Neural cell (in vitro differentiated cells): ENCODE results near the gene GSK3A. TPM values are rescaled to one million over a fixed set of nuclear protein-coding genes. Genes with fewer than 3 reads are reported as not detected.

Experiments used
- H2AFZ ChIP-seq: fragments of 200-600, 300-800 bp; sonication (generic), shearing (Covaris generic); 2 replicates; pipeline ENCODE4 v1.6.0; 2014; ENCODE audit warnings: low read depth, mild to moderate bottlenecking, antibody characterized with exemption, low read length, moderate library complexity
- H3F3A ChIP-seq: fragments of 200-600 bp; shearing (Covaris generic); 2 replicates; pipeline ENCODE4 v1.6.1; 2016; ENCODE audit warnings: mild to moderate bottlenecking, moderate library complexity, mixed read lengths, antibody characterized with exemption, low read length; ENCODE audit not compliant: insufficient read depth, poor library complexity, severe bottlenecking
- H3K27ac ChIP-seq: fragments of 200-600, 300-800 bp; sonication (generic), shearing (Covaris generic); 2 replicates; pipeline ENCODE4 v1.5.1; 2014; ENCODE audit warnings: mild to moderate bottlenecking, low read length, moderate library complexity
- H3K27me3 ChIP-seq: fragments of 300-800, 200-600 bp; sonication (generic), shearing (Covaris generic); 2 replicates; pipeline ENCODE4 v1.6.0; 2014; ENCODE audit warnings: mild to moderate bottlenecking, low read depth, low read length, moderate library complexity; ENCODE audit not compliant: insufficient read depth
- H3K36me3 ChIP-seq: fragments of 300-800, 200-600 bp; sonication (generic), shearing (Covaris generic); 2 replicates; pipeline ENCODE4 v1.5.1; 2014; ENCODE audit warnings: mild to moderate bottlenecking, antibody characterized with exemption, low read length, moderate library complexity; ENCODE audit not compliant: insufficient read depth
- H3K4me2 ChIP-seq: fragments of 300-800, 200-600 bp; sonication (generic), shearing (Covaris generic); 2 replicates; pipeline ENCODE4 v1.6.0; 2014; ENCODE audit warnings: mild to moderate bottlenecking, low read length
- H3K4me3 ChIP-seq: fragments of 300-800, 200-600 bp; sonication (generic), shearing (Covaris generic); 2 replicates; pipeline ENCODE4 v1.5.1; 2014; ENCODE audit warnings: mild to moderate bottlenecking, low read length, moderate library complexity
- H3K79me2 ChIP-seq: fragments of 200-600 bp; shearing (Covaris generic); replicated peaks from 2 replicates; pipeline ENCODE4 v1.6.0; 2014; ENCODE audit warnings: mild to moderate bottlenecking, low read length, moderate library complexity; ENCODE audit not compliant: insufficient read depth
- H3K9ac ChIP-seq: fragments of 300-800, 200-600 bp; sonication (generic), shearing (Covaris generic); 2 replicates; pipeline ENCODE4 v1.6.1; 2016; ENCODE audit warnings: mild to moderate bottlenecking, low read length, mixed read lengths
- H3K9me2 ChIP-seq: fragments of 200-600 bp; shearing (Covaris generic); 2 replicates; pipeline ENCODE4 v1.6.1; 2016; ENCODE audit warnings: mild to moderate bottlenecking, low read length, mixed read lengths; ENCODE audit not compliant: insufficient read depth
- H3K9me3 ChIP-seq: fragments of 200-600, 300-800 bp; sonication (generic), shearing (Covaris generic); 2 replicates; pipeline ENCODE4 v1.6.1; 2016; ENCODE audit warnings: mild to moderate bottlenecking, mixed run types, low read length, moderate library complexity, mixed read lengths
- H4K20me1 ChIP-seq: fragments of 200-600 bp; shearing (Covaris generic); 2 replicates; pipeline ENCODE4 v1.6.1; 2016; ENCODE audit warnings: mild to moderate bottlenecking, mixed run types; ENCODE audit not compliant: insufficient read depth
- CTCF ChIP-seq: fragments of 450-650 bp; IDR thresholded peaks from 2 replicates; pipeline ENCODE4 v1.5.1; 2014; ENCODE audit warnings: antibody characterized with exemption, mild to moderate bottlenecking, moderate library complexity; ENCODE audit not compliant: poor library complexity, severe bottlenecking
- EP300 ChIP-seq: fragments of 450-650 bp; conservative IDR thresholded peaks from 2 replicates; pipeline ENCODE4 v1.6.1; 2014; ENCODE audit warnings: antibody characterized with exemption, mild to moderate bottlenecking, moderate library complexity; ENCODE audit not compliant: poor library complexity, severe bottlenecking
- EZH2 ChIP-seq: fragments of 200-600, 300-800 bp; shearing (Covaris generic), sonication (generic); IDR thresholded peaks from 2 replicates; pipeline ENCODE4 v1.6.1; 2014; ENCODE audit warnings: antibody characterized with exemption, low read length, borderline replicate concordance, mild to moderate bottlenecking; ENCODE audit not compliant: insufficient read depth, poor library complexity, severe bottlenecking
- MXI1 ChIP-seq: fragments of 450-650 bp; conservative IDR thresholded peaks from 2 replicates; pipeline ENCODE4 v1.6.1; 2014; ENCODE audit warnings: antibody characterized with exemption, mild to moderate bottlenecking; ENCODE audit not compliant: poor library complexity, severe bottlenecking
- POLR2AphosphoS5 ChIP-seq: IDR thresholded peaks from 2 replicates; pipeline ENCODE4 v1.6.1; 2012
- RAD21 ChIP-seq: fragments of 450-650 bp; conservative IDR thresholded peaks from 2 replicates; pipeline ENCODE4 v1.6.1; 2014; ENCODE audit warnings: antibody characterized with exemption, mild to moderate bottlenecking, moderate library complexity
- REST ChIP-seq: IDR thresholded peaks from 2 replicates; pipeline ENCODE4 v1.6.1; 2012; ENCODE audit warnings: borderline replicate concordance
- SMC3 ChIP-seq: fragments of 450-650 bp; conservative IDR thresholded peaks from 2 replicates; pipeline ENCODE4 v1.6.1; 2014; ENCODE audit warnings: antibody characterized with exemption, mild to moderate bottlenecking, moderate library complexity; ENCODE audit not compliant: poor library complexity
- TAF1 ChIP-seq: IDR thresholded peaks from 2 replicates; pipeline ENCODE4 v1.6.1; 2012; ENCODE audit warnings: low read depth
- polyA plus RNA-seq: library from polyadenylated mRNA; depleted of rRNA; stranded (reverse); fragments of >200 nt; gene quantifications from 2 replicates; pipeline ENCODE4 v1.2.3, GENCODE V29; 2014

GSK3A gene
- polyA plus RNA-seq, 1 donor from 2014 or later, result 25.2 TPM

DNA sequence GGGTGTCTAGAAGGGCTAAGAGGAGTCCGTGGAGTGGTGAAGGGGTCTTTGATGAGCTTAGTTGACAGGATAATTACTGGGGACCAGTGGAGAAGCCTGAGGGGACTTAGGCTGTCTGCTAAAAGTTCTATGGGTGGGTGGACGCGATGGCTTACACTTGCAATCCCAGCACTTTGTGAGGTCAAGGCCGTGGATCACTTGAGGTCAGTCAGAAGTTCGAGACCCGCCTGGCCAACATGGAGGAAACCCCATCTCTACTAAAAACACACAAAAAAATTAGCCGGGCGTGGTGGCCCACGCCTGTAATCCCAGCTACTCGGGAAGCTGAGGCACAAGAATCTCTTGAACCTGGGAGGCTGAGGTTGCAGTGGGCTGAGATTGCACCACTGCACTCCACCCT, 2.8 kb upstream of the GSK3A start:
- Histone ChIP-seq H3K9me2 (no peaks in the 10 kb centered on the region), H3K36me3 (no peaks in the 10 kb centered on the region), H3K9me3 (no peaks in the 10 kb centered on the region), H3K4me2 (no peak overlapping the region), H3K4me3 (peak overlapping the region; percentile 61), H3K27ac (no peak overlapping the region), H3F3A (no peaks in the 10 kb centered on the region), H2AFZ (no peak overlapping the region), H3K79me2 (peaks cover 17% of the 10 kb centered on the region), H4K20me1 (no peaks in the 10 kb centered on the region), H3K27me3 (no peaks in the 10 kb centered on the region), H3K9ac (peak overlapping the region; percentile 16)
- no peak for TF ChIP-seq CTCF
- TF ChIP-seq POLR2AphosphoS5, result no peak
- no peak for TF ChIP-seq MXI1
- no peak for TF ChIP-seq RAD21
- TF ChIP-seq EP300, result no peak
- no peak for TF ChIP-seq SMC3
- TF ChIP-seq EZH2, result no peak
- no peak for TF ChIP-seq REST

DNA sequence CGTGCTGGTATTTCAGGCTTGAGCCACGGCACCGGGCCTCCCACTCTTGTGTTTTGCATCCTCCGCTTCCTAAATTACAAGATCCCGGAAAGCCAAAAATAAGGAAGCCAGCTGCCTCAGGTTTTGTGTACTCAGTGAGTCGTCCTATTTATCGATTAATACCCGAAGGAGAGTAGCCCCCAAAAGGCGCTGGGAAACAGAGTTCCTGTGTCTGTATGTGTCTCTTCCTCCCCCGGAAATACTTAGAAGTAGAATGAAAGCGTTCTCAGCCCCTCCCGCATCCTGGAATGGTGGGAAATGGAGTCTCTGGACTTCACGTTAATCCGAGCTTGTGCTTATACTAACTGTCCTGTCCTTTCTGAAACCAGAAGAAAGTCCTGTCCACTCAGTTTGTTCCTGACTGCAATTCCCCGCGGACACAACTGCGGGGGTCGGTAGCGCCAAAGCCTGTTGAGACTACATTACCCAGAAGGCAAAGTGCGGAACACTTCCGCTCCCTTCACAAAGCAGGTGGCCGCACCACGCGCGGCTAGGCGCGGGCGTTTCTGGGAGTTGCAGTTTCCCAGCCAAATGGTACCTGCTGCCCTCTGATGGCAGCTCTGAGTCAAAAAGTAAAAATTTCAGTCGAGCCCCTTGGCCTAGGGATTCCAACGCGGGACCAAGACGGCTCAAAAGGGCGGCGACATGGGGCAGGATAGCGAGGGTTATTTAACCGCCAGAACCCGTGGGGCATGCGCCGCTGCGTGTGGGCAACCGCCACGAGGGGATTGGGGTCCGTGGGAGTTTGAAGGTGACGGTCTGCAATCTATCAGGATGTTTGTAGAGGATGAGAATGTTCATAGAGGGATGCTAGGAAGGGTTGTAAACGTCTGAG, 2.2 kb upstream of the GSK3A start:
- H3K9ac ChIP-seq, result peak overlapping the region; percentile 40

More for the DNA sequence above, 2.2 kb upstream of the GSK3A start:
- peak overlapping the region; percentile 61 for H3K4me3 ChIP-seq
- no peaks in the 10 kb centered on the region for H3F3A ChIP-seq
- peaks cover 22% of the 10 kb centered on the region for H3K79me2 ChIP-seq
- no peaks in the 10 kb centered on the region for H3K27me3 ChIP-seq
- H2AFZ ChIP-seq, result peak overlapping the region; percentile 72
- no peaks in the 10 kb centered on the region for H3K9me3 ChIP-seq
- peak overlapping the region; percentile 40 for H3K4me2 ChIP-seq
- TF ChIP-seq TAF1 (no peak), RAD21 (peak; percentile 58), POLR2AphosphoS5 (no peak), SMC3 (peak; percentile 77), MXI1 (peak; percentile 48), CTCF (peak; percentile 94), REST (no peak)
- peak overlapping the region; percentile 47 for H3K27ac ChIP-seq
- no peaks in the 10 kb centered on the region for H3K9me2 ChIP-seq
- no peaks in the 10 kb centered on the region for H3K36me3 ChIP-seq
- H4K20me1 ChIP-seq, result no peaks in the 10 kb centered on the region
